ENCODE measurements around the gene ASS1. TPM values are rescaled to one million over a fixed set of nuclear protein-coding genes. Genes with fewer than 3 reads are reported as not detected.
A peak's percentile ranks its signal among the peaks of the same experiment; 100 is the strongest.

Gene ASS1
- total RNA-seq, 6 donors from 2014 or later: 31.4 to 104 (median 66.3) TPM

DNA sequence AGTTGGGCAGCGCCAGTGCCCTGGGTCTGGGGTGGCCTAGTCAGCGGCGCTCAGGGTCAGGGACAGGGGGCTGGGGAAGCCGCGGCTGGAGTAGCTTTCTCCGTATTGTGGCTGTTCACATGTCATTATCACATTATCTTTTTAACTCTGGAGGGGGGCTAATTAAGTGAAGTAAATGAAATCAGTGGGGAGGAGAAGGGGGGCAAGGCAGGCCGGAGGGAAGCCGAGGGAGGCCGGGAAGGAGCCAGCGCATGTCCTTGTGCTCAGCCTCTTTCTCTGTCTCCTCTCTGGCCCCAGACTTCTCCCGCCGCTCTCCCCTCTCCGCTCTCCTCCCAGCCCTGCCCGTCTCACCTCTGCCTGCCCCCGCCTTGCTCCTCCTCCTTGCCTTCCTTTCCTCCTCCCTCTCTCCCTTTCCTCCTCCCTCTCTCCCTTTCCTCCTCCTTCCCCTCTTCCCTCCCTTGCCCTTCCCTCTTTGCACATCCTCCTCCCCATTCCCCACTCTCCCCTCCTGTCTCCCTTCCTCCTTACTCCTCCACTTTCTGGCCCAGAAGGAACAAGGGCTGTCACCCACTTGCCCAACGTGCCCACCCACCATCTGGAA, 38.7 kb downstream of the ASS1 start:
- Histone ChIP-seq H3K36me3 (peaks cover 0 to 37% (median 7%) of the 10 kb centered on the region in 4 donors), H3K9me3 (no peaks in the 10 kb centered on the region), H3K4me1 (no peaks in the 10 kb centered on the region), H3K27me3 (no peaks in the 10 kb centered on the region), H3K4me3 (no peak overlapping the region), H3K27ac (no peak overlapping the region)
- ATAC-seq (ENCODE audit: low FRiP score in 2 of 2) (no peak), DNase-seq (no peak)
- TF ChIP-seq POLR2AphosphoS5 (IDR thresholded peaks at IDR 0.05) (no peak), EP300 (IDR thresholded peaks at IDR 0.05) (no peak), POLR2A (IDR thresholded peaks at IDR 0.05) (no peak)
- TF ChIP-seq, protein P1, sequence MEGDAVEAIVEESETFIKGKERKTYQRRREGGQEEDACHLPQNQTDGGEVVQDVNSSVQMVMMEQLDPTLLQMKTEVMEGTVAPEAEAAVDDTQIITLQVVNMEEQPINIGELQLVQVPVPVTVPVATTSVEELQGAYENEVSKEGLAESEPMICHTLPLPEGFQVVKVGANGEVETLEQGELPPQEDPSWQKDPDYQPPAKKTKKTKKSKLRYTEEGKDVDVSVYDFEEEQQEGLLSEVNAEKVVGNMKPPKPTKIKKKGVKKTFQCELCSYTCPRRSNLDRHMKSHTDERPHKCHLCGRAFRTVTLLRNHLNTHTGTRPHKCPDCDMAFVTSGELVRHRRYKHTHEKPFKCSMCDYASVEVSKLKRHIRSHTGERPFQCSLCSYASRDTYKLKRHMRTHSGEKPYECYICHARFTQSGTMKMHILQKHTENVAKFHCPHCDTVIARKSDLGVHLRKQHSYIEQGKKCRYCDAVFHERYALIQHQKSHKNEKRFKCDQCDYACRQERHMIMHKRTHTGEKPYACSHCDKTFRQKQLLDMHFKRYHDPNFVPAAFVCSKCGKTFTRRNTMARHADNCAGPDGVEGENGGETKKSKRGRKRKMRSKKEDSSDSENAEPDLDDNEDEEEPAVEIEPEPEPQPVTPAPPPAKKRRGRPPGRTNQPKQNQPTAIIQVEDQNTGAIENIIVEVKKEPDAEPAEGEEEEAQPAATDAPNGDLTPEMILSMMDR (IDR thresholded peaks at IDR 0.05): no peak
- WGBS, 2 donors: 50 to 60% methylated on average over 16 of the region's 16 CpGs

DNA sequence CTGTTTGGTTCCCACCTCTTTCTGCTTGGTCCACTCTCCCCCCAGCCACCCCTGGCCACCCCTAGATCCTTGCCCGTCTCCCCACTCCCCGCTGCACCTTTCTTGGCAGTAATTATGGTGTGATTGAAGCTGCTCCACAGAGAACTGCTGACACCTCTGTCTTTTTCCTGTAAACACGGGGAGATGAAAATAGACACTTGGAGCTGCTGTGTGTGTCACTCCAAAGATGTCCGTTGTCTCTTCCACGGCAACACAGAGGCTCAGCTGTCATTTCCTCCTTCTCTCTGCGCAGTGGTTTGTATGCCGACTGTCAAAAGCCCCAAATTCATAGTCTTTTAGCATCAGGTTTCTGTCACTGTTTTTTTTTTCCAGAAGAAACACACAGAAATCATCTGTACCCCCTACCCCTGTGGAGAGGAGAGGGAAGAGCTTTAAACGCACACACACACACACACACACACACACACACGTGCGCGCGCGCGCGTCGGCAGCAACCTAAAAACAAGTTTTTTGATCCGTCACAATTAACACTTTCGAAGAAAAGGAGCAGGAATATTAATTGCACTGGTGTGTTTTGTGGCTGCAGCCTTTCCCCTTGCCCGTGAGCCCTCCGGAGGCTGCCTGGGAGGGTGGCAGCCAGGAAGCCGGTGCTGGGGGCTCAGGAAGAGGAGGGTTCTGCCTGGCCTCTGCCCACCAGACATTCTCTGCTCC, 39.8 kb downstream of the ASS1 start:
- no peaks in the 10 kb centered on the region for H3K9me3 ChIP-seq
- H3K4me1 ChIP-seq: no peaks in the 10 kb centered on the region
- H3K4me3 ChIP-seq: no peak overlapping the region
- peaks cover 0 to 35% (median 10%) of the 10 kb centered on the region in 4 donors for H3K36me3 ChIP-seq
- H3K27me3 ChIP-seq: no peaks in the 10 kb centered on the region
- no peak overlapping the region for H3K27ac ChIP-seq
- DNase-seq (peak in 1 of 2 donors; percentile 62), ATAC-seq (ENCODE audit: low FRiP score in 2 of 2) (no peak)
- TF ChIP-seq POLR2A (IDR thresholded peaks at IDR 0.05): no peak
- TF ChIP-seq, protein P1 (IDR thresholded peaks at IDR 0.05): no peak
- TF ChIP-seq EP300 (IDR thresholded peaks at IDR 0.05): no peak
- TF ChIP-seq POLR2AphosphoS5 (IDR thresholded peaks at IDR 0.05): no peak
- 76 to 81% methylated on average over 21 of the region's 21 CpGs for WGBS, 2 donors

DNA sequence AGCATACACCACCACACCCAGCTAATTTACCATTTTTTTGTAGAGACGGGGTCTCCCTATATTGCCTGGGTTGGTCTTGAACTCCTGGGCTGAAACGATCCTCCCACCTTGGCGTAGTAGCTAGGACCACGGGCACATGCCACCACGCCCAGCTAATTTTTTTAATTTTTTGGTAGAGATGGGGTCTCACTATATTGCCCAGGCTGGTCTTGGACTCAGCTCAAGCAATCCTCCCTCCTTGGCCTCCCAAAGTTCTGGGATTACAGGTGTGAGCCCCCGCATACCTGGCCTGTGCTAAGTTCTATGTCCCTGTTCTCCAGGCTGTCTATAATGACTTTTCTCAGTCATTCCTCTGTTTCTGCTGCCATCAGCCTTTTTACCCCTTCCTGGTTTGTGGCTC, 41.3 kb downstream of the ASS1 start:
- ATAC-seq (ENCODE audit: low FRiP score in 2 of 2) (no peak), DNase-seq (no peak)
- TF ChIP-seq EP300 (IDR thresholded peaks at IDR 0.05) (no peak), POLR2AphosphoS5 (IDR thresholded peaks at IDR 0.05) (no peak), POLR2A (IDR thresholded peaks at IDR 0.05) (no peak)
- TF ChIP-seq, protein P1 (IDR thresholded peaks at IDR 0.05): no peak
- Histone ChIP-seq H3K36me3 (peaks cover 0 to 35% (median 13%) of the 10 kb centered on the region in 4 donors), H3K27me3 (no peaks in the 10 kb centered on the region), H3K9me3 (no peaks in the 10 kb centered on the region), H3K27ac (no peak overlapping the region), H3K4me3 (no peak overlapping the region), H3K4me1 (no peaks in the 10 kb centered on the region)
- WGBS, 2 donors: 91% methylated on average over 6 of the region's 6 CpGs

DNA sequence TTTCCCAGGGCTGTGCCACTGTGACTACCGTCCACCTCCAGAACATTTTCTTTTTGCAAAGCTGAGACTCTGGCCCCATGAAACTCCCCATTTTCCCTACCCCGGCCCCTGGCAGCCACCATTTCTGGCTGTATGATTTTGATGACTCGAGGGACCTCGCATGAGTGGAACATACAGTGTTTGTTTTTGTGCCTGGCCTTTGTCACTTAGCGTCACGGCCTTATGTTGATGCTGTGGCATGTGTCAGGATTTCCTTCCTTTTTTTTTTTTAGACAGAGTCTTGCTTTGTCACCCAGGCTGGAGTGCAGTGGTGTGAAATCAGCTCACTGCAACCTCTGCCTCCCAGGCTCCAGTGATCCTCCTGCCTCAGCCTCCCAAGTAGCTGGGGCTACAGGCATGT, 42.7 kb downstream of the ASS1 start:
- DNase-seq (no peak), ATAC-seq (ENCODE audit: low FRiP score in 2 of 2) (no peak)
- Histone ChIP-seq H3K4me3 (no peak overlapping the region), H3K9me3 (no peaks in the 10 kb centered on the region), H3K27me3 (no peaks in the 10 kb centered on the region), H3K36me3 (peaks cover 0 to 37% (median 17%) of the 10 kb centered on the region in 4 donors), H3K4me1 (no peaks in the 10 kb centered on the region), H3K27ac (no peak overlapping the region)
- WGBS, 2 donors: 62 to 69% methylated on average over 6 of the region's 6 CpGs
- TF ChIP-seq, protein P1 (IDR thresholded peaks at IDR 0.05): no peak
- TF ChIP-seq POLR2A (IDR thresholded peaks at IDR 0.05) (no peak), EP300 (IDR thresholded peaks at IDR 0.05) (no peak), POLR2AphosphoS5 (IDR thresholded peaks at IDR 0.05) (no peak)
